ENCODE results near the gene IBSP.

The IBSP gene

GRCh38 chr4:87785731-87786509, 13.4 kb upstream of the IBSP start:
- in situ Hi-C loops (cut with HindIII; ENCODE audit: low sequenced_read_pairs), result no loop called here
- TF ChIP-seq, protein P1, sequence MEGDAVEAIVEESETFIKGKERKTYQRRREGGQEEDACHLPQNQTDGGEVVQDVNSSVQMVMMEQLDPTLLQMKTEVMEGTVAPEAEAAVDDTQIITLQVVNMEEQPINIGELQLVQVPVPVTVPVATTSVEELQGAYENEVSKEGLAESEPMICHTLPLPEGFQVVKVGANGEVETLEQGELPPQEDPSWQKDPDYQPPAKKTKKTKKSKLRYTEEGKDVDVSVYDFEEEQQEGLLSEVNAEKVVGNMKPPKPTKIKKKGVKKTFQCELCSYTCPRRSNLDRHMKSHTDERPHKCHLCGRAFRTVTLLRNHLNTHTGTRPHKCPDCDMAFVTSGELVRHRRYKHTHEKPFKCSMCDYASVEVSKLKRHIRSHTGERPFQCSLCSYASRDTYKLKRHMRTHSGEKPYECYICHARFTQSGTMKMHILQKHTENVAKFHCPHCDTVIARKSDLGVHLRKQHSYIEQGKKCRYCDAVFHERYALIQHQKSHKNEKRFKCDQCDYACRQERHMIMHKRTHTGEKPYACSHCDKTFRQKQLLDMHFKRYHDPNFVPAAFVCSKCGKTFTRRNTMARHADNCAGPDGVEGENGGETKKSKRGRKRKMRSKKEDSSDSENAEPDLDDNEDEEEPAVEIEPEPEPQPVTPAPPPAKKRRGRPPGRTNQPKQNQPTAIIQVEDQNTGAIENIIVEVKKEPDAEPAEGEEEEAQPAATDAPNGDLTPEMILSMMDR (IDR thresholded peaks at IDR 0.05; ENCODE audit: low read depth, low read length), result no peak
- no peak for DNase-seq (ENCODE audit: low read depth, low spot score)
- H3K4me3 ChIP-seq (ENCODE audit: low read depth, low read length), result no peak overlapping the region

DNA sequence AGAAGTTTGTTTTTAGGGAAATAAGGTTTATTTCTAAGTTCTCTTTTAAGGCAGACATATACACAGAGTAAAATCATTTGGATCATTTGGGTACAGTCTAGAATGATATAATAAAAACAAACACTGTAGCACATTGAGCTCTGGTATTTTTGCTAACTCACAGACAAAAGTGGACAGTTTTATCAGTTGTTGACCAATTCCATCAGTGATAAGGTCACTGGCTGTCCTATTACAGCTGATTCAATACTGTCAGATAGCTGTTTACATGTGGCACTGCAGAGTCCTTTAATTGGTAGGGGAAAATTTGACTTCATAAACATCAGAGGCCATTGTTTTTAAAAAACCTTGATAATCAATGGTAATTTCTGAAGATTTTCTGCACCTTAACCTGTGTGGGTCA, 3.5 kb downstream of the IBSP start:
- in situ Hi-C loops (cut with HindIII; ENCODE audit: low sequenced_read_pairs), result no loop called here
- TF ChIP-seq, protein P1 (IDR thresholded peaks at IDR 0.05; ENCODE audit: low read depth, low read length), result no peak
- no peak overlapping the region for H3K4me3 ChIP-seq (ENCODE audit: low read depth, low read length)

GRCh38 chr4:87803421-87803820, 4.1 kb downstream of the IBSP start:
- no peak for DNase-seq (ENCODE audit: low read depth, low spot score)
- in situ Hi-C loops (cut with HindIII; ENCODE audit: low sequenced_read_pairs), result no loop called here

More for the DNA sequence above, 3.5 kb downstream of the IBSP start:
- no peak for DNase-seq (ENCODE audit: low read depth, low spot score)

GRCh38 chr4:87804871-87805270, 5.5 kb downstream of the IBSP start:
- no peak overlapping the region for H3K4me3 ChIP-seq (ENCODE audit: low read depth, low read length)
- TF ChIP-seq, protein P1 (IDR thresholded peaks at IDR 0.05; ENCODE audit: low read depth, low read length), result no peak
- in situ Hi-C loops (cut with HindIII; ENCODE audit: low sequenced_read_pairs), result no loop called here
- no peak for DNase-seq (ENCODE audit: low read depth, low spot score)

More at GRCh38 chr4:87803421-87803820, 4.1 kb downstream of the IBSP start:
- no peak overlapping the region for H3K4me3 ChIP-seq (ENCODE audit: low read depth, low read length)
- TF ChIP-seq, protein P1 (IDR thresholded peaks at IDR 0.05; ENCODE audit: low read depth, low read length), result no peak

GRCh38 chr4:87805971-87806370, 6.6 kb downstream of the IBSP start:
- no peak overlapping the region for H3K4me3 ChIP-seq (ENCODE audit: low read depth, low read length)
- TF ChIP-seq, protein P1 (IDR thresholded peaks at IDR 0.05; ENCODE audit: low read depth, low read length), result no peak
- in situ Hi-C loops (cut with HindIII; ENCODE audit: low sequenced_read_pairs), result no loop called here
- no peak for DNase-seq (ENCODE audit: low read depth, low spot score)

GRCh38 chr4:87806520-87806919, 7.2 kb downstream of the IBSP start:
- H3K4me3 ChIP-seq (ENCODE audit: low read depth, low read length), result no peak overlapping the region
- TF ChIP-seq, protein P1 (IDR thresholded peaks at IDR 0.05; ENCODE audit: low read depth, low read length), result no peak
- in situ Hi-C loops (cut with HindIII; ENCODE audit: low sequenced_read_pairs), result no loop called here
- peak; percentile 42 for DNase-seq (ENCODE audit: low read depth, low spot score)

Data from astrocyte of the spinal cord (primary cell).